ENCODE measurements around the gene MCRS1. TPM values are rescaled to one million over a fixed set of nuclear protein-coding genes. Genes with fewer than 3 reads are reported as not detected.

Gene MCRS1
- total and polyA plus RNA-seq, 10 of the 15 experiments (the other 5 are each of a cell fraction or from before 2014, with no cell fraction given): 34.3 to 82.8 (median 57.6) TPM

GRCh38 chr12:49567611-49568441, at the start of gene MCRS1 (continued):
- TF ChIP-seq BCLAF1 (IDR thresholded peaks at IDR 0.05): no peak
- peak; percentile 71; the same call in 1 of the 2 replicates for TF ChIP-seq NKRF (conservative IDR thresholded peaks at IDR 0.05)
- no peak for TF ChIP-seq ZBED1 (IDR thresholded peaks at IDR 0.05; ENCODE audit: borderline replicate concordance)
- TF ChIP-seq STAT1 (conservative IDR thresholded peaks at IDR 0.05): 0 out of 2 replicates have a peak, but pooled peaks have one; percentile 70
- TF ChIP-seq FOXK2 (IDR thresholded peaks at IDR 0.05): no peak
- no peak for TF ChIP-seq ZNF217 (IDR thresholded peaks at IDR 0.05)
- no peak for TF ChIP-seq NFXL1 (IDR thresholded peaks at IDR 0.05; ENCODE audit: borderline replicate concordance)
- no peak for TF ChIP-seq BCL11A (IDR thresholded peaks at IDR 0.05; ENCODE audit: low read depth, low read length)
- TF ChIP-seq MLLT1 (IDR thresholded peaks at IDR 0.05): no peak
- peak; percentile 98 for TF ChIP-seq ASH2L (IDR thresholded peaks at IDR 0.05; ENCODE audit: borderline replicate concordance, low read depth)

Measured in GM12878 (cell line).